Neural cell (in vitro differentiated cells): ENCODE results near the gene SLCO3A1. TPM values are rescaled to one million over a fixed set of nuclear protein-coding genes. Genes with fewer than 3 reads are reported as not detected.

Experiments used
- H2AFZ ChIP-seq: fragments of 200-600, 300-800 bp; sonication (generic), shearing (Covaris generic); 2 replicates; pipeline ENCODE4 v1.6.0; 2014; ENCODE audit warnings: low read depth, mild to moderate bottlenecking, antibody characterized with exemption, low read length, moderate library complexity
- H3F3A ChIP-seq: fragments of 200-600 bp; shearing (Covaris generic); 2 replicates; pipeline ENCODE4 v1.6.1; 2016; ENCODE audit warnings: mild to moderate bottlenecking, moderate library complexity, mixed read lengths, antibody characterized with exemption, low read length; ENCODE audit not compliant: insufficient read depth, poor library complexity, severe bottlenecking
- H3K27ac ChIP-seq: fragments of 200-600, 300-800 bp; sonication (generic), shearing (Covaris generic); 2 replicates; pipeline ENCODE4 v1.5.1; 2014; ENCODE audit warnings: mild to moderate bottlenecking, low read length, moderate library complexity
- H3K27me3 ChIP-seq: fragments of 300-800, 200-600 bp; sonication (generic), shearing (Covaris generic); 2 replicates; pipeline ENCODE4 v1.6.0; 2014; ENCODE audit warnings: mild to moderate bottlenecking, low read depth, low read length, moderate library complexity; ENCODE audit not compliant: insufficient read depth
- H3K36me3 ChIP-seq: fragments of 300-800, 200-600 bp; sonication (generic), shearing (Covaris generic); 2 replicates; pipeline ENCODE4 v1.5.1; 2014; ENCODE audit warnings: mild to moderate bottlenecking, antibody characterized with exemption, low read length, moderate library complexity; ENCODE audit not compliant: insufficient read depth
- H3K4me2 ChIP-seq: fragments of 300-800, 200-600 bp; sonication (generic), shearing (Covaris generic); 2 replicates; pipeline ENCODE4 v1.6.0; 2014; ENCODE audit warnings: mild to moderate bottlenecking, low read length
- H3K4me3 ChIP-seq: fragments of 300-800, 200-600 bp; sonication (generic), shearing (Covaris generic); 2 replicates; pipeline ENCODE4 v1.5.1; 2014; ENCODE audit warnings: mild to moderate bottlenecking, low read length, moderate library complexity
- H3K79me2 ChIP-seq: fragments of 200-600 bp; shearing (Covaris generic); replicated peaks from 2 replicates; pipeline ENCODE4 v1.6.0; 2014; ENCODE audit warnings: mild to moderate bottlenecking, low read length, moderate library complexity; ENCODE audit not compliant: insufficient read depth
- H3K9ac ChIP-seq: fragments of 300-800, 200-600 bp; sonication (generic), shearing (Covaris generic); 2 replicates; pipeline ENCODE4 v1.6.1; 2016; ENCODE audit warnings: mild to moderate bottlenecking, low read length, mixed read lengths
- H3K9me2 ChIP-seq: fragments of 200-600 bp; shearing (Covaris generic); 2 replicates; pipeline ENCODE4 v1.6.1; 2016; ENCODE audit warnings: mild to moderate bottlenecking, low read length, mixed read lengths; ENCODE audit not compliant: insufficient read depth
- H3K9me3 ChIP-seq: fragments of 200-600, 300-800 bp; sonication (generic), shearing (Covaris generic); 2 replicates; pipeline ENCODE4 v1.6.1; 2016; ENCODE audit warnings: mild to moderate bottlenecking, mixed run types, low read length, moderate library complexity, mixed read lengths
- H4K20me1 ChIP-seq: fragments of 200-600 bp; shearing (Covaris generic); 2 replicates; pipeline ENCODE4 v1.6.1; 2016; ENCODE audit warnings: mild to moderate bottlenecking, mixed run types; ENCODE audit not compliant: insufficient read depth
- EP300 ChIP-seq: fragments of 450-650 bp; conservative IDR thresholded peaks from 2 replicates; pipeline ENCODE4 v1.6.1; 2014; ENCODE audit warnings: antibody characterized with exemption, mild to moderate bottlenecking, moderate library complexity; ENCODE audit not compliant: poor library complexity, severe bottlenecking
- EZH2 ChIP-seq: fragments of 200-600, 300-800 bp; shearing (Covaris generic), sonication (generic); IDR thresholded peaks from 2 replicates; pipeline ENCODE4 v1.6.1; 2014; ENCODE audit warnings: antibody characterized with exemption, low read length, borderline replicate concordance, mild to moderate bottlenecking; ENCODE audit not compliant: insufficient read depth, poor library complexity, severe bottlenecking
- MXI1 ChIP-seq: fragments of 450-650 bp; conservative IDR thresholded peaks from 2 replicates; pipeline ENCODE4 v1.6.1; 2014; ENCODE audit warnings: antibody characterized with exemption, mild to moderate bottlenecking; ENCODE audit not compliant: poor library complexity, severe bottlenecking
- POLR2AphosphoS5 ChIP-seq: IDR thresholded peaks from 2 replicates; pipeline ENCODE4 v1.6.1; 2012
- RAD21 ChIP-seq: fragments of 450-650 bp; conservative IDR thresholded peaks from 2 replicates; pipeline ENCODE4 v1.6.1; 2014; ENCODE audit warnings: antibody characterized with exemption, mild to moderate bottlenecking, moderate library complexity
- SMC3 ChIP-seq: fragments of 450-650 bp; conservative IDR thresholded peaks from 2 replicates; pipeline ENCODE4 v1.6.1; 2014; ENCODE audit warnings: antibody characterized with exemption, mild to moderate bottlenecking, moderate library complexity; ENCODE audit not compliant: poor library complexity
- TAF1 ChIP-seq: IDR thresholded peaks from 2 replicates; pipeline ENCODE4 v1.6.1; 2012; ENCODE audit warnings: low read depth
- polyA plus RNA-seq: library from polyadenylated mRNA; depleted of rRNA; stranded (reverse); fragments of >200 nt; gene quantifications from 2 replicates; pipeline ENCODE4 v1.2.3, GENCODE V29; 2014
- TF ChIP-seq, protein P1 (sequence below): fragments of 450-650 bp; IDR thresholded peaks from 2 replicates; pipeline ENCODE4 v1.5.1; 2014; ENCODE audit warnings: antibody characterized with exemption, mild to moderate bottlenecking, moderate library complexity; ENCODE audit not compliant: poor library complexity, severe bottlenecking
- TF ChIP-seq, protein P2 (sequence below): IDR thresholded peaks from 2 replicates; pipeline ENCODE4 v1.6.1; 2012; ENCODE audit warnings: borderline replicate concordance

The SLCO3A1 gene
- polyA plus RNA-seq, 1 donor from 2014 or later: 14.2 TPM

DNA sequence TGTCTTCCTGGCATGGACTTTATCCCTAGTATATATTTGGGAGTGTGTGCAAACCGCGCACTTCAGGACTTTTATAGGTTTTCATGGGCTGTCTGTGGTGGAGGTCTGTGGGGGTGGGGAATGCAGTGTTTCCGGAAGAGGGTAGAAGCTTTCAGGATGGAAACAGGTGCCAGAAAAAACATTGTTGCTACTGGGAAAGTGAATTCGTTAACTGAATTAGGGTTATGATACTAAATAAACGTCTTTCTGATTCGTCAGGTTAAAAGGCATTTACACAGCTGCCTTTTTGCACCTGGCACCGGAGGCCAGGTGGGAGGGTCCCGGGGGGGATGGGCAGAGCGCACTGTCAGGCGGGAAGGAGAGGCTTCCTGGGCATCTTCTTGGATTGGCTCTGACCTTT lies 62.1 kb downstream of the SLCO3A1 start:
- Histone ChIP-seq H3K4me3 (no peak overlapping the region), H3K36me3 (peaks cover 11% of the 10 kb centered on the region), H3K4me2 (no peak overlapping the region), H3K9ac (no peak overlapping the region), H4K20me1 (no peaks in the 10 kb centered on the region), H3F3A (no peaks in the 10 kb centered on the region), H3K27ac (no peak overlapping the region), H3K9me3 (no peaks in the 10 kb centered on the region), H3K79me2 (peaks cover 1% of the 10 kb centered on the region), H3K27me3 (no peaks in the 10 kb centered on the region), H2AFZ (no peak overlapping the region), H3K9me2 (no peaks in the 10 kb centered on the region)
- TF ChIP-seq TAF1 (no peak), MXI1 (no peak), EZH2 (no peak)
- TF ChIP-seq, protein P1, sequence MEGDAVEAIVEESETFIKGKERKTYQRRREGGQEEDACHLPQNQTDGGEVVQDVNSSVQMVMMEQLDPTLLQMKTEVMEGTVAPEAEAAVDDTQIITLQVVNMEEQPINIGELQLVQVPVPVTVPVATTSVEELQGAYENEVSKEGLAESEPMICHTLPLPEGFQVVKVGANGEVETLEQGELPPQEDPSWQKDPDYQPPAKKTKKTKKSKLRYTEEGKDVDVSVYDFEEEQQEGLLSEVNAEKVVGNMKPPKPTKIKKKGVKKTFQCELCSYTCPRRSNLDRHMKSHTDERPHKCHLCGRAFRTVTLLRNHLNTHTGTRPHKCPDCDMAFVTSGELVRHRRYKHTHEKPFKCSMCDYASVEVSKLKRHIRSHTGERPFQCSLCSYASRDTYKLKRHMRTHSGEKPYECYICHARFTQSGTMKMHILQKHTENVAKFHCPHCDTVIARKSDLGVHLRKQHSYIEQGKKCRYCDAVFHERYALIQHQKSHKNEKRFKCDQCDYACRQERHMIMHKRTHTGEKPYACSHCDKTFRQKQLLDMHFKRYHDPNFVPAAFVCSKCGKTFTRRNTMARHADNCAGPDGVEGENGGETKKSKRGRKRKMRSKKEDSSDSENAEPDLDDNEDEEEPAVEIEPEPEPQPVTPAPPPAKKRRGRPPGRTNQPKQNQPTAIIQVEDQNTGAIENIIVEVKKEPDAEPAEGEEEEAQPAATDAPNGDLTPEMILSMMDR: no peak
- TF ChIP-seq, protein P2, sequence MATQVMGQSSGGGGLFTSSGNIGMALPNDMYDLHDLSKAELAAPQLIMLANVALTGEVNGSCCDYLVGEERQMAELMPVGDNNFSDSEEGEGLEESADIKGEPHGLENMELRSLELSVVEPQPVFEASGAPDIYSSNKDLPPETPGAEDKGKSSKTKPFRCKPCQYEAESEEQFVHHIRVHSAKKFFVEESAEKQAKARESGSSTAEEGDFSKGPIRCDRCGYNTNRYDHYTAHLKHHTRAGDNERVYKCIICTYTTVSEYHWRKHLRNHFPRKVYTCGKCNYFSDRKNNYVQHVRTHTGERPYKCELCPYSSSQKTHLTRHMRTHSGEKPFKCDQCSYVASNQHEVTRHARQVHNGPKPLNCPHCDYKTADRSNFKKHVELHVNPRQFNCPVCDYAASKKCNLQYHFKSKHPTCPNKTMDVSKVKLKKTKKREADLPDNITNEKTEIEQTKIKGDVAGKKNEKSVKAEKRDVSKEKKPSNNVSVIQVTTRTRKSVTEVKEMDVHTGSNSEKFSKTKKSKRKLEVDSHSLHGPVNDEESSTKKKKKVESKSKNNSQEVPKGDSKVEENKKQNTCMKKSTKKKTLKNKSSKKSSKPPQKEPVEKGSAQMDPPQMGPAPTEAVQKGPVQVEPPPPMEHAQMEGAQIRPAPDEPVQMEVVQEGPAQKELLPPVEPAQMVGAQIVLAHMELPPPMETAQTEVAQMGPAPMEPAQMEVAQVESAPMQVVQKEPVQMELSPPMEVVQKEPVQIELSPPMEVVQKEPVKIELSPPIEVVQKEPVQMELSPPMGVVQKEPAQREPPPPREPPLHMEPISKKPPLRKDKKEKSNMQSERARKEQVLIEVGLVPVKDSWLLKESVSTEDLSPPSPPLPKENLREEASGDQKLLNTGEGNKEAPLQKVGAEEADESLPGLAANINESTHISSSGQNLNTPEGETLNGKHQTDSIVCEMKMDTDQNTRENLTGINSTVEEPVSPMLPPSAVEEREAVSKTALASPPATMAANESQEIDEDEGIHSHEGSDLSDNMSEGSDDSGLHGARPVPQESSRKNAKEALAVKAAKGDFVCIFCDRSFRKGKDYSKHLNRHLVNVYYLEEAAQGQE: no peak

DNA sequence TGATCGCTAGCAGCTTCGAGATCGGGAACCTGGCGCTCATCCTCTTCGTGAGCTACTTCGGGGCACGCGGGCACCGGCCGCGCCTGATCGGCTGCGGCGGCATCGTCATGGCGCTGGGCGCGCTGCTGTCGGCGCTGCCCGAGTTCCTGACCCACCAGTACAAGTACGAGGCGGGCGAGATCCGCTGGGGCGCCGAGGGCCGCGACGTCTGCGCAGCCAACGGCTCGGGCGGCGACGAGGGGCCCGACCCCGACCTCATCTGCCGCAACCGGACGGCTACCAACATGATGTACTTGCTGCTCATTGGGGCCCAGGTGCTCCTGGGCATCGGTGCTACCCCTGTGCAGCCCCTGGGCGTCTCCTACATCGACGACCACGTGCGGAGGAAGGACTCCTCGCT lies 62.5 kb downstream of the SLCO3A1 start:
- peaks cover 6% of the 10 kb centered on the region for H3K79me2 ChIP-seq
- H3K27ac ChIP-seq: no peak overlapping the region
- H3K4me3 ChIP-seq: no peak overlapping the region
- no peak overlapping the region for H3K9ac ChIP-seq
- H3K27me3 ChIP-seq: no peaks in the 10 kb centered on the region
- no peaks in the 10 kb centered on the region for H3K9me3 ChIP-seq
- H3K9me2 ChIP-seq: no peaks in the 10 kb centered on the region
- no peak for TF ChIP-seq TAF1
- no peak for TF ChIP-seq EZH2
- no peak for TF ChIP-seq SMC3
- no peaks in the 10 kb centered on the region for H3F3A ChIP-seq
- no peak overlapping the region for H3K4me2 ChIP-seq
- peaks cover 11% of the 10 kb centered on the region for H3K36me3 ChIP-seq
- H4K20me1 ChIP-seq: no peaks in the 10 kb centered on the region
- no peak overlapping the region for H2AFZ ChIP-seq

DNA sequence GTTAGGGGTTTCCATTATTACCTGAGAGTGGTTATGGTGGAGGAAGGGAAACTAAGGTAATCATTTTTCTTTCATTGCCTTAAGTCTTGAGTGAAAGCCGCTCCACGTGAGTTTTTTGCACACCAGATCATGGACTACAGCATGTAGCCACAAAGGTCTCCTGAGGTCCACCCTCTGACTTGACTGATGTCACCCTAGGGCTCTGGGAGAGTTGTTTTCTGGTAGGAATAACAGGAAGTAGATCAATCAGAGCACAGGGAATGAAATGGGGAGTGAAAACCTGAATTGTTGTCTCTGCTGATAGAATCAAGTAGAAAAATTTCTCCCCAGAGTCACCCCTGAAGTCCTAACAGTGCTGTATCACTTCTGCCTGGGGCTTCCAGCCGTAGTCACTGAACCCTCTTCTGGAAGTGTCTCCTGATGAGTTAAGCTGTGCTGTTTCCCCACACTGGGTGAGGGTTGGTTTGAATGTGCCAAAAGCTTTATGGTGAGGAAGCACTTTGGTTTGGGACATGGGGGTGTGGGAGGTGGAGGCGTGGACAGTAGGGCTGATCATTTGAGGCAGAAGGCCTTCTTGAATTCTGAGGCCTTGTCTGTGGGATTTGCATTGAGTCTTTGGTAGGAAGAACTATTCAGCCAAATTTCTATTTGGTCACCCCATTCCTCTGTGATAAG lies 64.3 kb downstream of the SLCO3A1 start:
- Histone ChIP-seq H3K9ac (no peak overlapping the region), H3K4me2 (no peak overlapping the region), H2AFZ (no peak overlapping the region), H3K27me3 (no peaks in the 10 kb centered on the region), H3K9me3 (no peaks in the 10 kb centered on the region), H4K20me1 (no peaks in the 10 kb centered on the region), H3K36me3 (peaks cover 11% of the 10 kb centered on the region), H3K9me2 (no peaks in the 10 kb centered on the region), H3F3A (no peaks in the 10 kb centered on the region), H3K27ac (no peak overlapping the region), H3K79me2 (peaks cover 8% of the 10 kb centered on the region), H3K4me3 (no peak overlapping the region)
- TF ChIP-seq, protein P2: no peak
- TF ChIP-seq TAF1 (no peak), RAD21 (no peak), EP300 (no peak), EZH2 (no peak), POLR2AphosphoS5 (no peak), SMC3 (no peak), MXI1 (no peak)
- TF ChIP-seq, protein P1: no peak
